K562 (cell line): ENCODE data around the gene CTCF. TPM values are rescaled to one million over a fixed set of nuclear protein-coding genes. Genes with fewer than 3 reads are reported as not detected.

ENCODE experiments used
- CCNT2 ChIP-seq: IDR thresholded peaks from 2 replicates; pipeline ENCODE4 v1.6.1; 2011; ENCODE audit warnings: borderline replicate concordance, low read depth, mild to moderate bottlenecking, moderate library complexity, mixed read lengths, low read length; ENCODE audit not compliant: insufficient read length; ENCODE audit errors: extremely low read depth
- FOXJ3 ChIP-seq: sonication (generic); formaldehyde crosslinking; IDR thresholded peaks from 2 replicates; pipeline ENCODE4 v1.4.0; 2020; ENCODE audit warnings: mild to moderate bottlenecking, missing genetic modification reagents
- KDM1A ChIP-seq, 2 experiments: fragments of 450-650 bp; IDR thresholded peaks; 2 replicates each; pipeline ENCODE4 v1.6.1; 2016; ENCODE audit warnings: mild to moderate bottlenecking in 2 of 2
- MEIS2 ChIP-seq: fragments of 450-650 bp; IDR thresholded peaks from 2 replicates; pipeline ENCODE4 v1.6.1; 2014; ENCODE audit warnings: mild to moderate bottlenecking; ENCODE audit not compliant: partially characterized antibody
- NELFE ChIP-seq: IDR thresholded peaks from 2 replicates; pipeline ENCODE4 v1.6.1; 2011; ENCODE audit warnings: mild to moderate bottlenecking; ENCODE audit not compliant: insufficient read depth, insufficient read length
- NFIC ChIP-seq: fragments of 450-650 bp; IDR thresholded peaks from 2 replicates; pipeline ENCODE4 v1.6.1; 2017; ENCODE audit warnings: mild to moderate bottlenecking, inconsistent platforms
- NRF1 ChIP-seq, 2 experiments: fragments of 450-650 bp; IDR thresholded peaks in 1 of 2; conservative IDR thresholded peaks in 1 of 2; 2 replicates each; pipeline ENCODE4 v1.6.1; 2014; ENCODE audit warnings: mild to moderate bottlenecking in 2 of 2
- PHF8 ChIP-seq: fragments of 200-600 bp; sonication (generic); IDR thresholded peaks from 2 replicates; pipeline ENCODE4 v1.6.1; 2012; ENCODE audit warnings: mixed run types, mild to moderate bottlenecking, inconsistent platforms, low read length, moderate library complexity, borderline replicate concordance
- RBM22 ChIP-seq: fragments of 200-400 bp; formaldehyde crosslinking; IDR thresholded peaks from 2 replicates; pipeline ENCODE4 v1.6.1; 2018; ENCODE audit warnings: low read length, low read depth; ENCODE audit not compliant: poor library complexity, severe bottlenecking
- TGIF2 ChIP-seq: sonication (generic); formaldehyde crosslinking; IDR thresholded peaks from 2 replicates; pipeline ENCODE4 v1.8.1; 2022; ENCODE audit warnings: mild to moderate bottlenecking, missing genetic modification reagents, moderate library complexity
- WHSC1 ChIP-seq: IDR thresholded peaks from one replicate; pipeline ENCODE4 v1.6.1; 2012; ENCODE audit warnings: low read length, control low read depth, inconsistent platforms
- ZFX ChIP-seq: sonication (generic); formaldehyde crosslinking; IDR thresholded peaks from 2 replicates; pipeline ENCODE4 v1.8.0; 2022; ENCODE audit warnings: mild to moderate bottlenecking, missing genetic modification reagents, moderate library complexity
- polyA plus RNA-seq, 8 experiments: library from polyadenylated mRNA; depleted of rRNA in 4 of 8; stranded (reverse) in 5 of 8; unstranded in 3 of 8; fragments of >200 nt; fragmentation: Nextera tagmentation in 2 of 8; fragmentation: Illumina TruSeq in 1 of 8; extraction: Ambion mirVana in 2 of 8; extraction: Trizol in 1 of 8; gene quantifications; 2 replicates each; pipeline versions ENCODE4 v1.2.1 to v1.2.3, GENCODE V29; 2011 to 2014; ENCODE audit warnings: inconsistent platforms in 1 of 8, missing spikeins in 1 of 8
- total RNA-seq, 7 experiments: library from RNA; depleted of rRNA in 6 of 7; stranded (reverse); fragments of >200 nt in 6 of 7; fragmentation: Illumina TruSeq in 2 of 7; extraction: Trizol in 2 of 7; gene quantifications; 2 replicates each; pipeline versions ENCODE4 v1.2.1 to v1.2.3, GENCODE V29; 2011 to 2021; ENCODE audit warnings: low replicate concordance in 1 of 7
- TF ChIP-seq, protein P1 (sequence below): sonication (generic); formaldehyde crosslinking; IDR thresholded peaks from 2 replicates; pipeline ENCODE4 v1.8.1; 2023; ENCODE audit warnings: mild to moderate bottlenecking, missing genetic modification reagents
- TF ChIP-seq, protein P2 (sequence below): sonication (generic); formaldehyde crosslinking; IDR thresholded peaks from 2 replicates; pipeline ENCODE4 v1.8.0; 2022; ENCODE audit warnings: mild to moderate bottlenecking, missing genetic modification reagents
- TF ChIP-seq, protein P3 (sequence below): fragments of 450-650 bp; formaldehyde crosslinking; IDR thresholded peaks from 2 replicates; pipeline ENCODE4 v1.4.0; 2020; ENCODE audit warnings: mild to moderate bottlenecking, moderate library complexity
- TF ChIP-seq, protein P4 (sequence below): fragments of 250-450 bp; sonication (Bioruptor Pico); IDR thresholded peaks from 2 replicates; pipeline ENCODE4 v1.8.0; 2021; ENCODE audit warnings: moderate library complexity, mild to moderate bottlenecking, inconsistent platforms
- TF ChIP-seq, protein P5 (sequence below): fragments of 450-650 bp; IDR thresholded peaks from 2 replicates; pipeline ENCODE4 v1.6.1; 2016; ENCODE audit warnings: low read depth, mild to moderate bottlenecking, moderate library complexity
- TF ChIP-seq, protein P6 (sequence below): sonication (generic); formaldehyde crosslinking; IDR thresholded peaks from 2 replicates; pipeline ENCODE4 v1.5.0; 2020; ENCODE audit warnings: missing genetic modification reagents
- TF ChIP-seq, protein P7 (sequence below): fragments of 250-450 bp; sonication (Bioruptor Pico); IDR thresholded peaks from 2 replicates; pipeline ENCODE4 v1.5.0; 2021

CTCF gene
- total and polyA plus RNA-seq, 9 of the 15 experiments (the other 6 are each of a cell fraction or from before 2014, with no cell fraction given), result 7.8 to 49.2 (median 33.9) TPM

DNA sequence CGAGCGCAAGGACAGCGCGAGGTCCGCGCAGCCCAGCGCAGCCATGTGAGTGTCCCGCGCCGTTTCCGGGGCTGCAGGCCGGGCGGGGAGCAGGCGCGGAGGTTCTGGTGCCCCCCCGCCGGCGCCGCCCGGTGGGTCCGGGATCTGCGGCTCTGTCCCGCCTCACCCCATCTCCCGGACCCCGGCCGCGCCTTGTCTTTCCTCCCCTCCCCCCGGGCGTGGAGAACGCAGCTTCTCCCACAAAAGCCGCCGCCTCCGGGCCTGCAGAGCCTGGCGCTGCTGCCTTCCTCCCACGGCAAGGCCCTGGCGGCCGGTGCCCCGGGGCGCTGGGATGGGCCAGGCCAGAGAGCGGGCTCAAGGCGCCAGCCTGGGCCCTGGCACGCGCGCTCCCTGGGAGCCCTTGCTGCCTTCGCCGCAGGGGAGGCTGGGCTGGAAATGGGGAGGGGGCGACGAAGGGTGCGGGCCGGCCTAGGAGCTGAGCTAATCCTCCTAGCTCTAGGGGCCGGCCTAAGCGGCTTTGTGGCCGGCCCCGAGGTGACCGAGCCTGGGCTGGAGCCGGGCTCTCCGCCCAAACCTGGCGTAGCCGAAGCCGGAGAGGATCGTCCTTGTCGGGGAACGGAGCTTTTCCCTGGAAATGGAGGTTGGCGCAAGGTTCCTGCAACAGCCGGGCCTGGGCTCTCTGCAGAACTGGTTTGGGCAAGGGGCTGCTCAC, 33.3 kb upstream of the CTCF start (continued):
- TF ChIP-seq, protein P1, sequence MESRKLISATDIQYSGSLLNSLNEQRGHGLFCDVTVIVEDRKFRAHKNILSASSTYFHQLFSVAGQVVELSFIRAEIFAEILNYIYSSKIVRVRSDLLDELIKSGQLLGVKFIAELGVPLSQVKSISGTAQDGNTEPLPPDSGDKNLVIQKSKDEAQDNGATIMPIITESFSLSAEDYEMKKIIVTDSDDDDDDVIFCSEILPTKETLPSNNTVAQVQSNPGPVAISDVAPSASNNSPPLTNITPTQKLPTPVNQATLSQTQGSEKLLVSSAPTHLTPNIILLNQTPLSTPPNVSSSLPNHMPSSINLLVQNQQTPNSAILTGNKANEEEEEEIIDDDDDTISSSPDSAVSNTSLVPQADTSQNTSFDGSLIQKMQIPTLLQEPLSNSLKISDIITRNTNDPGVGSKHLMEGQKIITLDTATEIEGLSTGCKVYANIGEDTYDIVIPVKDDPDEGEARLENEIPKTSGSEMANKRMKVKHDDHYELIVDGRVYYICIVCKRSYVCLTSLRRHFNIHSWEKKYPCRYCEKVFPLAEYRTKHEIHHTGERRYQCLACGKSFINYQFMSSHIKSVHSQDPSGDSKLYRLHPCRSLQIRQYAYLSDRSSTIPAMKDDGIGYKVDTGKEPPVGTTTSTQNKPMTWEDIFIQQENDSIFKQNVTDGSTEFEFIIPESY (CRISPR knock-in tag), result no peak
- TF ChIP-seq NELFE (no peak), PHF8 (peak; percentile 68; the same call in 1 of the 2 replicates), KDM1A (IDR thresholded peaks at IDR 0.05) (no peak), WHSC1 (no peak), NRF1 (conservative IDR thresholded peaks at IDR 0.05 in 1 of 2, IDR thresholded peaks at IDR 0.05 in 1 of 2) (peak; percentile 65 to 67; a peak in 2 of 4 replicates), CCNT2 (peak; percentile 11), FOXJ3 (CRISPR knock-in tag) (no peak), RBM22 (peak; percentile 30), TGIF2 (no peak), NFIC (no peak), ZFX (peak; percentile 89), MEIS2 (no peak)
- TF ChIP-seq, protein P2, sequence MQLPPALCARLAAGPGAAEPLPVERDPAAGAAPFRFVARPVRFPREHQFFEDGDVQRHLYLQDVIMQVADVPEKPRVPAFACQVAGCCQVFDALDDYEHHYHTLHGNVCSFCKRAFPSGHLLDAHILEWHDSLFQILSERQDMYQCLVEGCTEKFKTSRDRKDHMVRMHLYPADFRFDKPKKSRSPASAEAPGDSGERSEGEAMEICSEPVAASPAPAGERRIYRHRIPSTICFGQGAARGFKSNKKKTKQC (CRISPR knock-in tag), result no peak; the same call in none of the 2 replicates
- TF ChIP-seq, protein P3, sequence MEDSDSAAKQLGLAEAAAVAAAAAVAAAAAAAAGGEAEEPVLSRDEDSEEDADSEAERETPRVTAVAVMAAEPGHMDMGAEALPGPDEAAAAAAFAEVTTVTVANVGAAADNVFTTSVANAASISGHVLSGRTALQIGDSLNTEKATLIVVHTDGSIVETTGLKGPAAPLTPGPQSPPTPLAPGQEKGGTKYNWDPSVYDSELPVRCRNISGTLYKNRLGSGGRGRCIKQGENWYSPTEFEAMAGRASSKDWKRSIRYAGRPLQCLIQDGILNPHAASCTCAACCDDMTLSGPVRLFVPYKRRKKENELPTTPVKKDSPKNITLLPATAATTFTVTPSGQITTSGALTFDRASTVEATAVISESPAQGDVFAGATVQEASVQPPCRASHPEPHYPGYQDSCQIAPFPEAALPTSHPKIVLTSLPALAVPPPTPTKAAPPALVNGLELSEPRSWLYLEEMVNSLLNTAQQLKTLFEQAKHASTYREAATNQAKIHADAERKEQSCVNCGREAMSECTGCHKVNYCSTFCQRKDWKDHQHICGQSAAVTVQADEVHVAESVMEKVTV (CRISPR knock-in tag), result no peak
- TF ChIP-seq, protein P4, sequence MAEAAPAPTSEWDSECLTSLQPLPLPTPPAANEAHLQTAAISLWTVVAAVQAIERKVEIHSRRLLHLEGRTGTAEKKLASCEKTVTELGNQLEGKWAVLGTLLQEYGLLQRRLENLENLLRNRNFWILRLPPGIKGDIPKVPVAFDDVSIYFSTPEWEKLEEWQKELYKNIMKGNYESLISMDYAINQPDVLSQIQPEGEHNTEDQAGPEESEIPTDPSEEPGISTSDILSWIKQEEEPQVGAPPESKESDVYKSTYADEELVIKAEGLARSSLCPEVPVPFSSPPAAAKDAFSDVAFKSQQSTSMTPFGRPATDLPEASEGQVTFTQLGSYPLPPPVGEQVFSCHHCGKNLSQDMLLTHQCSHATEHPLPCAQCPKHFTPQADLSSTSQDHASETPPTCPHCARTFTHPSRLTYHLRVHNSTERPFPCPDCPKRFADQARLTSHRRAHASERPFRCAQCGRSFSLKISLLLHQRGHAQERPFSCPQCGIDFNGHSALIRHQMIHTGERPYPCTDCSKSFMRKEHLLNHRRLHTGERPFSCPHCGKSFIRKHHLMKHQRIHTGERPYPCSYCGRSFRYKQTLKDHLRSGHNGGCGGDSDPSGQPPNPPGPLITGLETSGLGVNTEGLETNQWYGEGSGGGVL (CRISPR knock-in tag), result no peak
- TF ChIP-seq, protein P5, sequence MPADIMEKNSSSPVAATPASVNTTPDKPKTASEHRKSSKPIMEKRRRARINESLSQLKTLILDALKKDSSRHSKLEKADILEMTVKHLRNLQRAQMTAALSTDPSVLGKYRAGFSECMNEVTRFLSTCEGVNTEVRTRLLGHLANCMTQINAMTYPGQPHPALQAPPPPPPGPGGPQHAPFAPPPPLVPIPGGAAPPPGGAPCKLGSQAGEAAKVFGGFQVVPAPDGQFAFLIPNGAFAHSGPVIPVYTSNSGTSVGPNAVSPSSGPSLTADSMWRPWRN, result no peak
- TF ChIP-seq, protein P6, sequence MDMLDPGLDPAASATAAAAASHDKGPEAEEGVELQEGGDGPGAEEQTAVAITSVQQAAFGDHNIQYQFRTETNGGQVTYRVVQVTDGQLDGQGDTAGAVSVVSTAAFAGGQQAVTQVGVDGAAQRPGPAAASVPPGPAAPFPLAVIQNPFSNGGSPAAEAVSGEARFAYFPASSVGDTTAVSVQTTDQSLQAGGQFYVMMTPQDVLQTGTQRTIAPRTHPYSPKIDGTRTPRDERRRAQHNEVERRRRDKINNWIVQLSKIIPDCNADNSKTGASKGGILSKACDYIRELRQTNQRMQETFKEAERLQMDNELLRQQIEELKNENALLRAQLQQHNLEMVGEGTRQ (CRISPR knock-in tag), result no peak
- TF ChIP-seq, protein P7, sequence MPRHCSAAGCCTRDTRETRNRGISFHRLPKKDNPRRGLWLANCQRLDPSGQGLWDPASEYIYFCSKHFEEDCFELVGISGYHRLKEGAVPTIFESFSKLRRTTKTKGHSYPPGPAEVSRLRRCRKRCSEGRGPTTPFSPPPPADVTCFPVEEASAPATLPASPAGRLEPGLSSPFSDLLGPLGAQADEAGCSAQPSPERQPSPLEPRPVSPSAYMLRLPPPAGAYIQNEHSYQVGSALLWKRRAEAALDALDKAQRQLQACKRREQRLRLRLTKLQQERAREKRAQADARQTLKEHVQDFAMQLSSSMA (CRISPR knock-in tag), result no peak
